IPS-18a (cell line): Measurements from ENCODE around the gene PIM3.

Source experiments
- H3K27ac ChIP-seq: one replicate; pipeline ENCODE4 v1.5.1; 2013; ENCODE audit warnings: low read length
- H3K27me3 ChIP-seq: one replicate; pipeline ENCODE4 v1.6.1; 2013; ENCODE audit warnings: mild to moderate bottlenecking, low read length; ENCODE audit not compliant: control insufficient read depth, insufficient read depth
- H3K36me3 ChIP-seq: one replicate; pipeline ENCODE4 v1.6.1; 2013; ENCODE audit warnings: low read depth, low read length; ENCODE audit not compliant: control insufficient read depth
- H3K4me1 ChIP-seq: one replicate; pipeline ENCODE4 v1.6.1; 2013; ENCODE audit warnings: low read depth, low read length; ENCODE audit not compliant: control insufficient read depth
- H3K4me3 ChIP-seq: one replicate; pipeline ENCODE4 v1.5.1; 2013; ENCODE audit warnings: low read length
- H3K9ac ChIP-seq: one replicate; pipeline ENCODE4 v1.6.1; 2013; ENCODE audit warnings: mild to moderate bottlenecking, low read length, moderate library complexity
- H3K9me3 ChIP-seq: one replicate; pipeline ENCODE4 v1.6.1; 2013; ENCODE audit warnings: low read depth, low read length; ENCODE audit not compliant: control insufficient read depth

The PIM3 gene

DNA sequence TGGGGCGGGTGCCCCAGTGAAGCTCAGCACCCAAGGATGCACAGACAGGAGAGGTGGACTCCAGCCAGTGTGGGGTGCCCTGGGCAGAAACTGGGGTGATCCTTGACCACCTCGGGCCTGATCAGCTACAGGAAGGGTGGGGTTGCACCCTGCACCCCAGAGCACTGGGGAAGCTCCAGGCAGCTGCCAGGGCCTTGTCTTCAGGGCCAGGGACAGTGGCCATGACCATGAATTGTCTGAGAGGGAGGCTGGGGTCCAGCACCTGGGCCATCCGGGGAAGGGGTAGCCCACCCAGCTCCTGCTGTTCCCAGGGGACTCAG is 34.4 kb downstream of the PIM3 start:
- H3K27me3 ChIP-seq, result peaks cover 4% of the 10 kb centered on the region
- H3K36me3 ChIP-seq, result no peaks in the 10 kb centered on the region
- no peak overlapping the region for H3K27ac ChIP-seq
- H3K9ac ChIP-seq, result no peak overlapping the region
- H3K4me1 ChIP-seq, result no peaks in the 10 kb centered on the region
- no peaks in the 10 kb centered on the region for H3K9me3 ChIP-seq
- H3K4me3 ChIP-seq, result no peak overlapping the region

DNA sequence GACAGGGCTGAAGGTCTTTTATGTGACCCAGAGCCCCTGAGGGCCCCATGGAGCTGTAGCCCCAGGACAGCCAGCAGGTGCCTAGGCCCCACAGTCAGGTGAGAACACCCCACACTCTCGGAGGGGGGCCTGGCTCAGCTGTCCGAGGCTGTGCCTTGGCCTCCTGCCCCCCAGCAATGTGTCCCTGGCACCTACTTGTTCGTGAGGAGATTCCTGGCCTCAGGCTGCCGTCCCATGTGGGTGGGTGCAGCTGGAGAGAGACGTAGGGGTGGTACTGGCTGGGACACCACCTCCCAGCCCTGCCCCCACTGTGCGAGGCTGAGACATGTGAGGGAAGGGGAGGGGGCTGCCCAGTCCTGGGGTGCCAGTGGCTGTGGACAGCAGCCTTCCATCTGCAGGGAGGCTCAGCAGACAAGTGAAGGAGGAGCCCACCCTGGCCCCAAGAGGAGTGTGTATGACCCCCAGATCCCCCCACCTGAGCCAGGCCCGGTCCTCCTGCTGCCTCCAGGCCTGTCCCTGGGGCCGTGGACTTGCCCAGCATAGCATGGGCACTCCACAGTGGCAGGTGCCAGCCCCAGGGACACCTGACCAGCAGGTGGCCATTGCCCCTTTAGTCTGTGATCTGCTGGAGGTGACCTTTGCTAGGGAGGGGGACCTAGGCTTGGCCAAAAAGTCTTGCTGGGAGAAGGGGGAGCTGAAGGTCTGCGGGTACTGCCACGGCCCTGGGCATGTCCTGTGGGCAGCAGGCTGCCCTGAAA is 35.0 kb downstream of the PIM3 start:
- Histone ChIP-seq H3K4me1 (no peaks in the 10 kb centered on the region), H3K27me3 (peaks cover 9% of the 10 kb centered on the region), H3K36me3 (no peaks in the 10 kb centered on the region), H3K4me3 (no peak overlapping the region), H3K27ac (no peak overlapping the region), H3K9ac (no peak overlapping the region), H3K9me3 (no peaks in the 10 kb centered on the region)

DNA sequence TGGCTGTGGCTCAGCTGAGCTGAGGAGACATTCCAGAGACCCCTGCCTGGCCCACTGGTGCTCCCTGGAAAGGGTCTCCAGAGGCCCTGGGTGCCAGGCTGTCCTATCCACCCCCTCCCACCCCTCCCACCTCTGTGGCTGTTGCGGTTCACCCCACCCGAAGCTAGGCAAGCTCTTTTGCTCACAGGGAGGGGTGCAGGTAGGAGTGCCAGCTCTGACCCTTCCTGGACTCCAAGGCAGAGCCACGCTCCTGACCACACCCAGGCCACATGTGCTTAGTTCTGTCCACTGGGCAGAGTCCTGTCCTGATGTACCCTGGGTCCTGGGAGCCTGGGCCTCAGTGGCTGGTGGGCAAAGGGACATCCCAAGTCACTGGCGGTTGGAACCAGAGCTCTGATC is 35.5 kb downstream of the PIM3 start:
- Histone ChIP-seq H3K9ac (no peak overlapping the region), H3K36me3 (no peaks in the 10 kb centered on the region), H3K4me1 (no peaks in the 10 kb centered on the region), H3K9me3 (no peaks in the 10 kb centered on the region), H3K27ac (no peak overlapping the region), H3K27me3 (peaks cover 15% of the 10 kb centered on the region), H3K4me3 (no peak overlapping the region)

DNA sequence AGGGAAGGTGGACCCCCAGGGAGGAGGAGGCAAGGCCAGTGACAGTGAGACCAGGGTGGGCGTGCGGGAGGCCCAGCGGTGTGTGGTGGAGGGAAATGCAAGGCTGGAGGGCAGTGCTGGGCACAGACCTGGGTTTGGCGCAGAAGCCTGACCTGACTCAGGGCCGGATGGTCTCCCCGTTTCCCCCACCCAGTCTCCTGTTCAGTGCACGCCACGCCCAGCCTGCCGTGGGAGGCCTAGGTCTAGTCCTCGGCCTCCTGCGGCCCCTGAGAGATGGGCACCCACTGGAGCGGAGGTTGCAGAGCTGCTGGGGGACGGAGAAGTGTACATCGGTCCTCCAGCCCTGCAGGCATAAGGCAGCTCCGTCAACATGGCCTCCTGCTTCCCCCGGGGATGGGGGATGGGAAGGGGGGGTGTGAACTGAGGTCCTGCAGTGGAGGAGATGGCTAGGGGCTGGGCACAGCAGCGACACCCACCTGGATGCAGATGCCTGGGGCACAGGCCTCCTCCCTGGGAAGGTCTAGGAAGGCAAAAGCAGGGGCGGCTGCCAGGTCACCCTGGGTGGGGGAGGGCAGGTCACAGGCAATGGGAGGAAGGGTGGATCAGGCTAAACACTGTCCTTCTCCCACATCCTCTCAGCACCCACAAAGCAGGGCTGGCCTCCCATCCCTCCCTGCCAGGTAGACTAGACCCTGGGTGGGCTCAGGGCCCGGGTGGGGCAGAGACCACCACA is 36.1 kb downstream of the PIM3 start:
- Histone ChIP-seq H3K4me1 (no peaks in the 10 kb centered on the region), H3K36me3 (no peaks in the 10 kb centered on the region)

DNA sequence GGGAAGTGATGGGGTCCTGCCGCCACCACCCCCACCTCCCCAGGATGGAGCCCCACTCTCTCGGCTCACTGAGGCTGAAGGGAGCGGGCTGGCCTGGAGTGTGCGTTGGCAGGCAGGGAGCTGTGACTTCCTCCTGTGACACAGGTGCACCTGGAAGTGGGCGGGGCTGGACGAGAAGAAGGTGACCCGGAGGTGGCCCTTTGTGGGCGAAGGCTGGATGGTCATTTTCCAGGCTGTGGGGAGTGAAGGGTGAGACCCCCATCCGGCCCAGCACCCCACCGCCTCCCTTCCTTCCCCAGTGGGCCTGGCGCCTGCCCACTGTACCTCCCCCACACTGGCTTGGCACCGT is 36.7 kb downstream of the PIM3 start:
- H3K36me3 ChIP-seq, result no peaks in the 10 kb centered on the region
- H3K4me3 ChIP-seq, result no peak overlapping the region
- no peaks in the 10 kb centered on the region for H3K4me1 ChIP-seq
- H3K27ac ChIP-seq, result no peak overlapping the region
- H3K9me3 ChIP-seq, result no peaks in the 10 kb centered on the region
- H3K27me3 ChIP-seq, result peaks cover 24% of the 10 kb centered on the region
- no peak overlapping the region for H3K9ac ChIP-seq

More for the DNA sequence above, 36.1 kb downstream of the PIM3 start:
- no peak overlapping the region for H3K27ac ChIP-seq
- no peaks in the 10 kb centered on the region for H3K9me3 ChIP-seq
- peaks cover 19% of the 10 kb centered on the region for H3K27me3 ChIP-seq
- H3K4me3 ChIP-seq, result no peak overlapping the region
- H3K9ac ChIP-seq, result no peak overlapping the region

DNA sequence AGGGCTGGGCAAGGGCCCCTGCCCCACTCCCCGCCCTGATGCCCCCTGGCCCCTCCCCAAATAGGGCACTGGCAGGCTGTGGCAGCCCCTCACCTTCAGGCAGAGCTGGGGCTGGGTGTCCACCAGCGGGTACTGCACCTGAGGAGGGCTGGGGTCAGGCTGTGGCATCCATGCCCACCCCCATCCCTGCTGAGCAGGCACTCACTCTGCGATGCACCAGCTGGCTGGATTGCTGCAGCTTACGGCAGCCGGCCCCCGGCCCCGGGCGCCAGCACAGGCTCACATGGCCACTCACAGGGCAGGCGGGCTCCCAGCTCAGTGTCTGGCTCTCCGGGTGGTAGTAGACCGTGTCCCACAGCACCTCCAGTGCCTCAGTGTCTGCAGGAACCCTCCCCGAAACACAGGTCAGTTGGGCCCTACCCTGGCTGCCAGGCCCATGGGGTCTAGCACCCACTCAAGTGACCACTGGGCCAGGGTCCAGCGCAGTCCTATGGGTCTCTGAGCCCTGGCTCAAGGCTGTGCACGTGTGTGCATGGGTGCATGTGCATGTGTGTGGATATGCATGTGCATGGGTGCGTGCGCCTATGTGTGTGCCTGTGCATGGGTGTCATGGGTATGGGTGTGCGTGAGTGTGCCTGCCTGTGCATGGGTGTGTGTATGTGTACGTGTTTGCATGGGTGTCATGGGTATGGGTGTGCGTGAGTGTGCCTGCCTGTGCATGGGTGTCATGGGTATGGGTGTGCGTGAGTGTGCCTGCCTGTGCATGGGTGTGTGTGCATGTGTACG is 37.6 kb downstream of the PIM3 start:
- no peaks in the 10 kb centered on the region for H3K4me1 ChIP-seq
- H3K27me3 ChIP-seq, result peaks cover 24% of the 10 kb centered on the region
- no peak overlapping the region for H3K9ac ChIP-seq
- no peak overlapping the region for H3K27ac ChIP-seq
- H3K36me3 ChIP-seq, result no peaks in the 10 kb centered on the region
- no peaks in the 10 kb centered on the region for H3K9me3 ChIP-seq
- H3K4me3 ChIP-seq, result no peak overlapping the region

DNA sequence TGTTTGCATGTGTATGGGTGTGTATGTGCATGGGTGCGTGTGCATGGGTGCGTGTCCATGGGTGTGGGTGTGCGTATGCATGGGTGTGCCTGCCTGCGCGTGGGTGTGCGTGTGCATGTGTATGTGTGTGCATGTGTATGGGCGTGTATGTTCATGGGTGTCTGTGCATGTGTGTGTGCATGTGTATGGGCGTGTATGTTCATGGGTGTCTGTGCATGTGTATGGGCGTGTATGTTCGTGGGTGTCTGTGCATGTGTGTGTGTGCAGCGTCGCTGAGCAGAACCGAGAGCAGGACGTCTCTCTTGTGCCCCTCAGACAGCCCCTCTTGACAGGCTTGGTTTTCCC is 38.1 kb downstream of the PIM3 start:
- no peaks in the 10 kb centered on the region for H3K4me1 ChIP-seq
- H3K27ac ChIP-seq, result no peak overlapping the region
- H3K4me3 ChIP-seq, result peak overlapping the region; percentile 51
- no peaks in the 10 kb centered on the region for H3K9me3 ChIP-seq
- H3K36me3 ChIP-seq, result no peaks in the 10 kb centered on the region
- peaks cover 24% of the 10 kb centered on the region for H3K27me3 ChIP-seq
- no peak overlapping the region for H3K9ac ChIP-seq

DNA sequence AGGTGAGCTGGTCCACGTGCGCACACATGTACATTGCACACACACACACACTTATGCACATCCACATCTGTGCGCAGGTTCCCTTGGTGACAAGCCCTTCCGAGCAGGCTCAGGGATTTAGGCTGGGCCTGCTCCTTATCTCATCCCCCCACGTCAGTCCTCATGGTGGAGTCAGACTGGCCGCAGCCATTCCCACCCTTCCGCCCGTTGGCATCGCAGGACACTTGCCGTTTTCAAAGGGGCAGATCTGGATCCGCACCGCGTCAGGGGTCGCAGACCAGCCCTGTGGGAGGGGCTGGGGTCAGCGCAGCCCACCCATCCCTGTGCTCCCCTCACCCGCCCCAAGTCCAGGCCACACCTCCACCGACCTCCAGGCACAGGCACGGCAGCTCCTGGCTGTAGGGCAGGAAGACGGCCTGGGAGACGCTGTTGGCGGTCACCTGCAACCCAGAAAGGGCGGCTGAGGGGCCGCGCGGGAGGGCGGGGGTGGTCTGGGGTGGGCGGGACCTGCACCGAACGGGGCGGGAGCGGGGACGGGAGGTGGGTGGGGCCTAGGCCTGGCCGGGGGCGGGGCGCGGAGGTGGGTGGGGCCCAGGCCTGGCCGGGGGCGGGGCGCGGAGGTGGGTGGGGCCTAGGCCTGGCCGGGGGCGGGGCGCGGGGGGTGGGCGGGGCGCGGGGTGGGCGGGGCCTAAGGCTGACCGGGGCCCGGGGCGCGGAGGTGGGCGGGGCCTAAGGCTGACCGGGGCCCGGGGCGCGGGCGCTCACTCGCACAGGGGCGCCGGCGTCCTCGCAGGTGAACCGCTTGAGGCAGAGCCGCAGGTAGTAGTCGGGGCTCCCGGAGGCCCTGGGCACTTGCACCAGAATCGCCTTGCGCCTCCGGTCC is 38.7 kb downstream of the PIM3 start:
- Histone ChIP-seq H3K9me3 (no peaks in the 10 kb centered on the region), H3K27me3 (peaks cover 24% of the 10 kb centered on the region), H3K27ac (no peak overlapping the region), H3K4me1 (no peaks in the 10 kb centered on the region), H3K9ac (no peak overlapping the region), H3K4me3 (peak overlapping the region; percentile 51), H3K36me3 (no peaks in the 10 kb centered on the region)

DNA sequence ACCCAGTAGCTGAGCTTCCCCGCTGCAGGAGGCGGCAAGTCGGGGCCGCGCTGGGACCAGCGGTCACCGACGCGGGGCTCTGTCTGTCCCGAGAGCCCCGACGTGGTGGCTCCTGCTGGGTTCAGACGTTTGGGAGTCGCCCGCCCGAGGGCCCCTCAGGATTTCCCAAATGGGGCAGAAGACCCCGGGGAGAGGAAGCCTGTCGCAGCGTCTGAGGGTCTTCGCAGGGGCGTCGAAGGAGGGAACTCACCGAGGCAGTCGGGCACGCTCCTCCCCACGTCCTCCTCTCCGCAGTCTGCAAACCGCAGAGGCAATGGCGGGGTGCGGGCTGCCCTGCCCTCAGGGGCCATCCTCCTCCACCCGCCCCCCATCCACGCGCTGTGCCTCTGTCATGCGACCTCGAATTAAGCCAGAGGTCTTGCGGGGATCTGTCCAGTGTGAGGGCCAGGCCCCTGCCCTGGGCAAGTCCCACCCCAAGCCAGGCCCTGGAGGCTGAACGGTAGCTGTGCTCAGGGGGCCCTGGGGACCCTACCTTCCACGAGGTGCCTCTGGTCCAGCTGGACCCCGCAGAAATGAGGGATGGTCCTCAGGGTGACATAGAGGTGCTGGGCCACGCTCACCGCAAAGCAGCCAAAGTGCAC is 39.5 kb downstream of the PIM3 start:
- no peaks in the 10 kb centered on the region for H3K9me3 ChIP-seq
- H3K9ac ChIP-seq, result no peak overlapping the region
- H3K27me3 ChIP-seq, result peaks cover 24% of the 10 kb centered on the region
- H3K4me1 ChIP-seq, result no peaks in the 10 kb centered on the region
- H3K36me3 ChIP-seq, result no peaks in the 10 kb centered on the region
- H3K27ac ChIP-seq, result no peak overlapping the region
- H3K4me3 ChIP-seq, result peak overlapping the region; percentile 46

DNA sequence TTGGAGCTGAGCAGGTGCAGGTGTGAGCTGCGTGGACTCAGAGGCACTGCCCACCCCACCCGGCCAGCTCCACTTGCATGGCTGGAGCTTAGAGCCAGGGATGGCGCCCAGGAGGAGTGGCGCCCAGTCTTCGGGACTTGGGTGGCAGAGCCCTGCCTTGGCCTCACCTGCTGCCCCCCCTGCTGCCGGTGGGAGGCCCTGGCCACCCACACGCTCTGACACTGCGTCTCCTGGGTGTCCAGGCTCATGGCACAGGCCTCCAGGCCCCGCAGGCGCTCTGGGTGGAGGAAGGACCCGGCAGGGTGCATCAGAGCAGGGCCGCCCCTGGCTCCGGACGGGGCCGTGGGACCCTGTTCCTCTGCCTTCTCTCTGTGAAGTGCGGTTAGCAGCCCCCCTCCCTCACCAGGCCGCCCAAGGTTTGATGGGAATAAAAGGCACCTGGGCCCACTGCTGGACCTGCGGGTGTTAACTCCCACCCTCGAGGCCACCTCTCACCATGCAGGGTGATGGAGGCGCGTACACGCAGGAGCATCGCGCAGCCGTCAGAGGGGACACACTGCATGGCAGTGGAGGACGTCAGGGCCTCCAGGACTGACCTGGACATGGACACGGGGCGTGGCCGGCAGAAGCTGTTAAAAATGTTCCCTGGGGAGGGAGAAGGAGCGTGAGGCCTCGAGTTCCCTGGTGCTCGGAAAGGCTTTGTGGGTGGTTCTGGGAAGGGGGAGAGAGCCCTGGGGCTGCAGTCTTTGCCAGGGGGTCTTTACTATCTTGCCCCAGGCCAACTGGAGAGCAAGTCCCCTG is 40.2 kb downstream of the PIM3 start:
- no peak overlapping the region for H3K27ac ChIP-seq
- H3K4me3 ChIP-seq, result no peak overlapping the region
- no peak overlapping the region for H3K9ac ChIP-seq
- no peaks in the 10 kb centered on the region for H3K4me1 ChIP-seq
- no peaks in the 10 kb centered on the region for H3K36me3 ChIP-seq
- H3K27me3 ChIP-seq, result peaks cover 24% of the 10 kb centered on the region
- H3K9me3 ChIP-seq, result no peaks in the 10 kb centered on the region
